DOHH2 (cell line): ENCODE measurements around the gene PRMT6.

Source experiments
- EZH2phosphoT487 ChIP-seq: fragments of 200-600 bp; sonication (generic); IDR thresholded peaks from 2 replicates; pipeline ENCODE4 v1.6.1; 2017; ENCODE audit warnings: borderline replicate concordance, mild to moderate bottlenecking, antibody characterized with exemption, low read length, moderate library complexity, mixed read lengths
- TF ChIP-seq, protein P1 (sequence below): fragments of 200-600 bp; sonication (generic); IDR thresholded peaks from one replicate; pipeline ENCODE4 v1.5.1; 2014; ENCODE audit warnings: antibody characterized with exemption, mild to moderate bottlenecking, low read depth, low read length; ENCODE audit not compliant: poor library complexity, severe bottlenecking

- TF ChIP-seq, protein P1, sequence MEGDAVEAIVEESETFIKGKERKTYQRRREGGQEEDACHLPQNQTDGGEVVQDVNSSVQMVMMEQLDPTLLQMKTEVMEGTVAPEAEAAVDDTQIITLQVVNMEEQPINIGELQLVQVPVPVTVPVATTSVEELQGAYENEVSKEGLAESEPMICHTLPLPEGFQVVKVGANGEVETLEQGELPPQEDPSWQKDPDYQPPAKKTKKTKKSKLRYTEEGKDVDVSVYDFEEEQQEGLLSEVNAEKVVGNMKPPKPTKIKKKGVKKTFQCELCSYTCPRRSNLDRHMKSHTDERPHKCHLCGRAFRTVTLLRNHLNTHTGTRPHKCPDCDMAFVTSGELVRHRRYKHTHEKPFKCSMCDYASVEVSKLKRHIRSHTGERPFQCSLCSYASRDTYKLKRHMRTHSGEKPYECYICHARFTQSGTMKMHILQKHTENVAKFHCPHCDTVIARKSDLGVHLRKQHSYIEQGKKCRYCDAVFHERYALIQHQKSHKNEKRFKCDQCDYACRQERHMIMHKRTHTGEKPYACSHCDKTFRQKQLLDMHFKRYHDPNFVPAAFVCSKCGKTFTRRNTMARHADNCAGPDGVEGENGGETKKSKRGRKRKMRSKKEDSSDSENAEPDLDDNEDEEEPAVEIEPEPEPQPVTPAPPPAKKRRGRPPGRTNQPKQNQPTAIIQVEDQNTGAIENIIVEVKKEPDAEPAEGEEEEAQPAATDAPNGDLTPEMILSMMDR: no peak
- no peak for TF ChIP-seq EZH2phosphoT487
These were observed 37.3 kb upstream of the PRMT6 start for GRCh38 chr1:107019166-107019565.
